Measurements from ENCODE around the gene KCNIP1. TPM values are rescaled to one million over a fixed set of nuclear protein-coding genes. Genes with fewer than 3 reads are reported as not detected.

Gene KCNIP1
- total and polyA plus RNA-seq, 10 of the 15 experiments (the other 5 are each of a cell fraction or from before 2014, with no cell fraction given): not detected

DNA sequence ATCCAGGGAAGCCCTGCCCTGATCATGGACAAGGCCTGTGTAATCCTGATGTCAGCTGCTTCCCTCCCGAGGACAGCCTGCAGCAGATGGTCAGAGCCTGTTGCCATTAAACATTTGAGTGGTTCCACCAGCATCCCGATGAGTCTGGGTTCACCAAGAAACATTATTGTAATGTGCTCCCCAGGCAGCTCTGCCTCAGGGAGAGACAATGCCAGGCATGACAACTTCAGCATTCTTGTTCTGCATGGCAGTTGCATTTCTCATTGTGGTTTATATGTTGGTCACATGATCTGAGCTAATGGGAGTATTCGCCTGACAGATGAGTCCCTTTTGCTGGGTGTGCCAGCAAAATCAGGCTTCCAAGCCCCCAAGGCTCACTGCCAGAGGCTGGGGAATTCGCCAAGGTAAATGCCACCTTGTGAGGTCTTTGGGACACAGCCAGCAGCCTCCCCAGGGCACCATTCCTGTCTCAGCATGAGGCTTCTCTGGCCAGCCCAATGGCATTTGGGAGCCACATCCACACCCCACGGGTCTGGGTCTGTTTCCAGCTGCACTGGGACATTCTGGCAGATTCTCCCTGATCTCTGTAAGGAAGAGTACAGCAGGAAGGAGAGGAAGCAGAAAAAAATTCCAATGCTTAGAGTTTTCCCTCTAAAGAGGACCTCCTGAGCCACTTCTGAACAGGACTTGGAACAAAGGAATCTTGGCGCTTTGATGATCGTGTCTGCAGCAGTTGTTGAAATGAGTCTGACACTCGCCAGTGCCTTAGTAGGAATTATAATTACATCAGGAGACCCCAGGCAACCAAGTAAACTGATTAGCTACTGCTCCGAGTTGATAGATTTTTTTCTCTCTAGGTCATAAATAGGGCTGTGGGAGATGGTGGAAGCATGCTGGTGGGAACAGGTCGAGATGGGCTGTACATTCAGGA is 18.7 kb downstream of the KCNIP1 start (continued):
- TF ChIP-seq, protein P1, sequence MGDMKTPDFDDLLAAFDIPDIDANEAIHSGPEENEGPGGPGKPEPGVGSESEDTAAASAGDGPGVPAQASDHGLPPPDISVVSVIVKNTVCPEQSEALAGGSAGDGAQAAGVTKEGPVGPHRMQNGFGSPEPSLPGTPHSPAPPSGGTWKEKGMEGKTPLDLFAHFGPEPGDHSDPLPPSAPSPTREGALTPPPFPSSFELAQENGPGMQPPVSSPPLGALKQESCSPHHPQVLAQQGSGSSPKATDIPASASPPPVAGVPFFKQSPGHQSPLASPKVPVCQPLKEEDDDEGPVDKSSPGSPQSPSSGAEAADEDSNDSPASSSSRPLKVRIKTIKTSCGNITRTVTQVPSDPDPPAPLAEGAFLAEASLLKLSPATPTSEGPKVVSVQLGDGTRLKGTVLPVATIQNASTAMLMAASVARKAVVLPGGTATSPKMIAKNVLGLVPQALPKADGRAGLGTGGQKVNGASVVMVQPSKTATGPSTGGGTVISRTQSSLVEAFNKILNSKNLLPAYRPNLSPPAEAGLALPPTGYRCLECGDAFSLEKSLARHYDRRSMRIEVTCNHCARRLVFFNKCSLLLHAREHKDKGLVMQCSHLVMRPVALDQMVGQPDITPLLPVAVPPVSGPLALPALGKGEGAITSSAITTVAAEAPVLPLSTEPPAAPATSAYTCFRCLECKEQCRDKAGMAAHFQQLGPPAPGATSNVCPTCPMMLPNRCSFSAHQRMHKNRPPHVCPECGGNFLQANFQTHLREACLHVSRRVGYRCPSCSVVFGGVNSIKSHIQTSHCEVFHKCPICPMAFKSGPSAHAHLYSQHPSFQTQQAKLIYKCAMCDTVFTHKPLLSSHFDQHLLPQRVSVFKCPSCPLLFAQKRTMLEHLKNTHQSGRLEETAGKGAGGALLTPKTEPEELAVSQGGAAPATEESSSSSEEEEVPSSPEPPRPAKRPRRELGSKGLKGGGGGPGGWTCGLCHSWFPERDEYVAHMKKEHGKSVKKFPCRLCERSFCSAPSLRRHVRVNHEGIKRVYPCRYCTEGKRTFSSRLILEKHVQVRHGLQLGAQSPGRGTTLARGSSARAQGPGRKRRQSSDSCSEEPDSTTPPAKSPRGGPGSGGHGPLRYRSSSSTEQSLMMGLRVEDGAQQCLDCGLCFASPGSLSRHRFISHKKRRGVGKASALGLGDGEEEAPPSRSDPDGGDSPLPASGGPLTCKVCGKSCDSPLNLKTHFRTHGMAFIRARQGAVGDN (IDR thresholded peaks at IDR 0.05): no peak

DNA sequence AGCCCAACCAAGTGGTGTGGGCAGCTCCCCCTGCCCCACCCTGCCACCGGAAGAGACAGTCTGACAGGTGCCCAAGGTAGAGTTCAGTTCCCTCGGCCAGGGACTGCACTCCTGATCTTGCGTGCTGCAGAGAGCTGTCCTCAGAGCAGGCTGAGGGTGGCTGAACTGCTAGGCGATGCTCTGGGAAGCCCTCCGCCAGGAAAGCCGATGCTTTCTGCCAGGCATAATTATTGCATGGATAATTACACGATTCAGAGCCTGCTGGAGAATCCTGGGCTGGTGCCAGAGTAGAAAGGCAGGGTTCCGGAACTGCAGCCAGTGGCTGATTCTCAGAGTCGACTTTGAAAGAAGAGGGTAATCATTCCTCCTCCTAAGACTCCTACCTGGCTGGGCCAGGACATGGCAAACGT is 19.3 kb downstream of the KCNIP1 start:
- ChIA-PET RAD21 (ENCODE audit: unreplicated experiment) (no interaction called here), POLR2A (no interaction called here), SMC1A (ENCODE audit: uncharacterized antibody, unreplicated experiment) (no interaction called here), CTCF (no interaction called here)
- Histone ChIP-seq H3K27me3 (replicated peaks in 1 of 2; ENCODE audit: control insufficient read depth in 2 of 2, insufficient read depth in 2 of 2, low read length in 1 of 2) (no peaks in the 10 kb centered on the region; a peak in 2 of 4 replicates), H3K4me2 (ENCODE audit: control insufficient read depth, insufficient read depth) (no peak overlapping the region), H3K4me1 (ENCODE audit: control insufficient read depth, insufficient read depth, low read length) (no peaks in the 10 kb centered on the region), H3K79me2 (ENCODE audit: control insufficient read depth, insufficient read depth, low read length) (no peaks in the 10 kb centered on the region), H3K9me3 (replicated peaks; ENCODE audit: control insufficient read depth, insufficient read depth, low read length) (no peaks in the 10 kb centered on the region), H4K20me1 (ENCODE audit: control insufficient read depth, insufficient read depth) (no peaks in the 10 kb centered on the region), H3K9ac (ENCODE audit: control insufficient read depth, insufficient read depth, low read length) (no peak overlapping the region), H3K36me3 (ENCODE audit: control insufficient read depth in 2 of 2, insufficient read depth in 2 of 2, low read length in 1 of 2) (no peaks in the 10 kb centered on the region), H3K4me3 (no peak overlapping the region), H2AFZ (ENCODE audit: control insufficient read depth, low read depth, low read length) (no peak overlapping the region), H3K27ac (ENCODE audit: control insufficient read depth, insufficient read depth) (no peak overlapping the region)
- no peak for ATAC-seq
- in situ Hi-C loops (cut with MboI): no loop called here
- intact Hi-C loops (cut with micrococcal nuclease; ENCODE audit: unreplicated experiment): no loop called here
- no peak for FAIRE-seq
- no TSS peak for BruUV-seq (replicated peaks)
- no peak for DNase-seq (ENCODE audit: low read depth, low spot score)
- WGBS (ENCODE audit: insufficient coverage, insufficient replicate concordance, low lambda C conversion rate, missing lambda C conversion rate): 13% methylated on average over 10 of the region's 10 CpGs
- TF ChIP-seq EED (IDR thresholded peaks at IDR 0.05; ENCODE audit: low read depth) (no peak), MYC (IDR thresholded peaks at IDR 0.05; ENCODE audit: insufficient read depth, insufficient read length, insufficient replicate concordance, low read length, severe bottlenecking) (no peak), ZNF274 (IDR thresholded peaks at IDR 0.05; ENCODE audit: insufficient read depth, insufficient read length) (no peak), RELA (IDR thresholded peaks at IDR 0.05; ENCODE audit: borderline replicate concordance, partially characterized antibody) (no peak), KAT2A (conservative IDR thresholded peaks at IDR 0.05; ENCODE audit: control insufficient read depth, low read depth, low read length) (no peak), FOS (IDR thresholded peaks at IDR 0.05; ENCODE audit: borderline replicate concordance, extremely low read depth, insufficient read length) (no peak), CHD1 (IDR thresholded peaks at IDR 0.05; ENCODE audit: low read depth, low read length) (no peak), NBN (IDR thresholded peaks at IDR 0.05) (no peak), ZNF217 (IDR thresholded peaks at IDR 0.05) (no peak), HDGF (IDR thresholded peaks at IDR 0.05) (no peak), SREBF2 (IDR thresholded peaks at IDR 0.05; ENCODE audit: low read length) (no peak), EZH2 (IDR thresholded peaks at IDR 0.05; ENCODE audit: borderline replicate concordance, control insufficient read depth, low read depth, low read length) (no peak)
- TF ChIP-seq, protein P2, sequence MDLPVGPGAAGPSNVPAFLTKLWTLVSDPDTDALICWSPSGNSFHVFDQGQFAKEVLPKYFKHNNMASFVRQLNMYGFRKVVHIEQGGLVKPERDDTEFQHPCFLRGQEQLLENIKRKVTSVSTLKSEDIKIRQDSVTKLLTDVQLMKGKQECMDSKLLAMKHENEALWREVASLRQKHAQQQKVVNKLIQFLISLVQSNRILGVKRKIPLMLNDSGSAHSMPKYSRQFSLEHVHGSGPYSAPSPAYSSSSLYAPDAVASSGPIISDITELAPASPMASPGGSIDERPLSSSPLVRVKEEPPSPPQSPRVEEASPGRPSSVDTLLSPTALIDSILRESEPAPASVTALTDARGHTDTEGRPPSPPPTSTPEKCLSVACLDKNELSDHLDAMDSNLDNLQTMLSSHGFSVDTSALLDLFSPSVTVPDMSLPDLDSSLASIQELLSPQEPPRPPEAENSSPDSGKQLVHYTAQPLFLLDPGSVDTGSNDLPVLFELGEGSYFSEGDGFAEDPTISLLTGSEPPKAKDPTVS (IDR thresholded peaks at IDR 0.05; ENCODE audit: low read depth, low read length): no peak

Measured in GM12878 (cell line).